Left hindlimb (tissue), 1 donor: Measurements from ENCODE around the gene PRKX.
"Not testable (repeated sequence)": the region's sequence is repeated elsewhere in the genome, so short reads cannot be mapped to it uniquely, and the experiment has no call there.

Source experiments
- DNase-seq: peaks from one replicate; pipeline ENCODE4 v3.0.0-alpha.2; 2018

PRKX gene

DNA sequence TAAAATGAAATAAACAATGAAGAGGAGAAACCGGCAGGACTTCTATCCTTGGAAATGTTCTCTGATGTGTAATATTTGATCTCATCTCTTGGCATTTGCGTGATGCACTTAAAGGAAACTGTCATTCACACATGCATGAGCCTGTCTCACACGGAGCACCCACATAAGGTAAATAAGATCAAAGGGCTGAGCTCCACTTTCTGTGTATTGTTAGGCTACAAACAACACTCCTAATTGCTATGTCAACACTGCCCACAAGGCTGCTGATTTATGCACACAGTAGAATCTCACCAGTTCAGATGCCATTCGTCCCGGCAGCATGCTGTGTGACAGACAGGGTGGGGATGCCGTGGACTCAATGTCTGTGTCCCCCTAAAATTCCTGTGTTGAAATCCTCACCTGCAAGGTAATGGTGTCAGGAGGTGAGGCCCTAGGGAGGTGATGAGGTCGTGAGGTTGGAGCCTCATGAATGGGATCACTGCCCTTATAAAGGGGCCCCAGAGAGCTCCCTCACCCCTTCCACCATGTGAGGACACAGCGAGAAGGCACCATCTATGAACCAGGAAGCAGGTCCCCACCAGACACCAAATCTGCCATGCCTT, 5.7 kb downstream of the PRKX start:
- not testable (repeated sequence) for DNase-seq

GRCh38 chrX:3706481-3706880, 7.0 kb downstream of the PRKX start:
- no peak for DNase-seq

DNA sequence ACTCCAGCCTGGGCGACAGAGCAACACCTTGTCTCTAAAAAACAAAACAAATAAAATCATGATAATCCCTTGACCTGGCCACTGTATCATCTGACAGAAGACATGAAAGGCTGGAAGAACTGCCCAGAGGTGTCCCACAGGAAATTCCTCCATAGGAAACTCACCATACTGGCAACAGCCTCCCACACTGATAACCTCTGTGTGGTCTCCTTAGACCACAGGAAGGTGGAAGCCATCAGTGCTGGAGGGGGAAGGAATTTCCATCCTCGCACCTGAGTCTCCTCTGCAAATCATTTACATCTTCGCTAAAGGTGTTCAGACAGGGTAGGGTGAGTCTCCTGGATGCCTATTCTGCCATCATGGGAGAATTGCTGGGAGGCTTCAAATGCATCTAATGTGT, 10.2 kb downstream of the PRKX start:
- not testable (repeated sequence) for DNase-seq

DNA sequence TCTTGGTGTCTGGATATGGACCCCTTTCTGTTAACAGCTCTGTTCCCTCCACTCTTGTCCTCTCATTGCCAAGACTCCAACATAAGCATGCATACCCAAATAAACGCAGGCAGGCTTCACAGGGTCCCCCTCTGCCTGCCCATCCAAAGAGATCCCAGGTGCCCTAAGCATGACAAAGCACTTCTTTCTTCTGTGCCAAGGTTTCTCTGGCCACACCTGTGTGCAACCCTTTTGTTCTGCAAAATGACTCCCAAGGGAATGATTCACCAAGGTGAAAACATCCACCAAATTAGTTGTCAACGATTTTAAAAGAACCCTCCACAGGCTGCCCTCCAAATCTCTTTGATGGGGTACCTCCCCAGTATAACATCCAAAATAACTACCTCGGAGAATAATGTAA, 11.4 kb downstream of the PRKX start:
- not testable (repeated sequence) for DNase-seq

GRCh38 chrX:3701445-3701928, 12.0 kb downstream of the PRKX start:
- not testable (repeated sequence) for DNase-seq

- no peak for DNase-seq
Measured at GRCh38 chrX:3699821-3700381, 13.5 kb downstream of the PRKX start.

DNA sequence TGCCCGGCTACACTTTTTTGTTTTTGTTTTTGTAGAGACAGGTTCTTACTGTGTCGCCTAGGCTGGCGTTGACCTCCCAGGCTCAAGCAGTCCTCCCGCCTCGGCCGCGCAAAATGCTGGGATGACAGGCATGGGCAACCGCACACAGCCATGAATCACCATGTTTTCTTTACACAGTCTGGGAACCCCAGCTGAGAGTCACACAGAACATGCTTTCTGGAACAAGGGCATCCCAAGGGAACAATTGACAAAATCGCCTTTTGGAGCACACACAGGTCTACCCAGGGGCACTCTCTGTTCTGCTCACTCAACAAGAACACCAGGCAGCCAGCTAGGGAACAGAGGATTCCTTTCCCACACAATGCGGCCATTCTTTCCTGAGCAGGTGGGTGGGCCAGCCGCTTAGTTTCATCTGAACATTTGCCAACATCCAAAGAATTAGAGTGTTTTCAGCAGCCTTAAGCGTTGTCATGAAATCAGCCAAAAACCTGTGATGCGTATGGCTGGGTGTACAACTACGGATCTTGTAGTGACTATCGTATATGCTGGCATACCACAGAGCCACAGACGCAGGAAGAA, 15.7 kb downstream of the PRKX start:
- peak; percentile 38 for DNase-seq

DNA sequence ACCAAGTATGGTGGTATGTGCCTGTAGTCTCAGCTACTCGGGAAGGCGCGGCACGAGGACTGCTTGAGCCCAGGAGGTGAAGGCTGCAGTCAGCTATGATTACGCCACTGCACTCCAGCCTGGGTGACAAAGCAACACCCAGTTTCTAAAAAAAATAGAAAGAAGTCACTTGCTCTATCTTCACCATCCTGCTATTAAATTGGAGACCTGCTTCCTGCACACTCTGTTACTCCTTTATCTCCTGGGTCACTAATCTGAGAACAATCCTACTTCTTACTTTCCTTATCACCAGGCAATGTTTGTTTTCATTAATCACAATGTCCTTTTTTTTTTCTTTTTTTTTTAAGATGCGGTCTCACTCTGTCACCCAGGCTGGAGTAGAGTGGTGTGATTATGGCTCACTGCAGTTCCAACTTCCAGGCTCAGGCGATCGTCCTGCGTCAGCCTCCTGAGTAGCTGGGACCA, 16.2 kb downstream of the PRKX start:
- no peak for DNase-seq

DNA sequence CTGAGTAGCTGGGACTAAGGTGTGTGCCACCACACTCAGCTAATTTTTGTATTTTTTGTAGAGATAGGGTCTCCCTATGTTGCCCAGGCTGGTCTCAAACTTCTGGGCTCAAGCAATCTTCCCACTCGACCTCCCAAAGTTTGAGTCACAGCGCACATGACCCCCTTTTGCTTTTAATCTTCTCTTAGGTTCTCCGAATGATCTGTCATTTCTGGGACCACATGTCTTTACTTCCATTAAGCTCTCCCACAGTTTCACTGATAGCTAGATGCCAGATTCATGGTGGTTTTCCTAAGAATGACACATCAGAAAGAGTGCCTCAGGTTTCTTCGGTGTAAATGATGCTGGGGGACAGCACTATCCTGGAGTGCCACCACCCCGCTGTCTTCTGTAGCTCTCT, 17.9 kb downstream of the PRKX start:
- DNase-seq = no peak

DNA sequence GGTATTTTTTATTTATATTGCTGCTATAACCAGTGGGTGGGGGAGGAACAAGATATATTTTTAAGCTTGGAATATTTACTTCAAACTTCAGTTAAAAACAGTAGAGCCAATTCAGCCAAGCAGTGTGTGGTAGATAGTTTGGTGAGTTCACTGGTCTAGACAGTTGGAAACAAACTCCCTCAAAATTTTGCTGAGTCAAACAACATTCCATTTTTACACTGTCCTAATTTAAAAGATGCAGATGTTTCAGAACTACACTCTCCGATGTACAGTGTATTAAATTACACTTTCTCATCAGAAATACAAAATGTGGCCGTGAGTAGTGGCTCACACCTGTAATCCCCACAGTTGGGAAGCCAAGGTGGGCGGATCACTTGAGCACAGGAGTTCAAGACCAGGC, 23.3 kb downstream of the PRKX start:
- DNase-seq = no peak

DNA sequence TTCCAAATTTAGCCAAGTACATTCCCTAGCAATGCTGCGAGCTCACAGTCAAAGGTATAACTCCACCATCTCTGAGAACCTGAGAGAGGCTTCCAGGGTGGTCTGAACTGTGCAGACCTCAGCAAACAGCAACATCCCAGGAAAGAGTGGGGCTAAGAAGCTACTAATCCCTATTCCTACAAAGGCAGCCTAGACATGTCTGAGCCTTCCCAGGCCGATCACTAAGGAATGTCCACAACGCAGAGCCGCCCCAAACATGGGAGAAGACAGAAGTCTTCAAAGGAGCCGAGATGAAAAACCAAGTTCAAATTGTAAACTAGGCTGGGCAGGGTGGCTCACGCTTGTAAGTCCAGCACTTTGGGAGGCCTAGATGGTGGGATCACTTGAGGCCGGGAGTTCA, 30.2 kb downstream of the PRKX start:
- not testable (repeated sequence) for DNase-seq

- DNase-seq = no peak
Measured at GRCh38 chrX:3680459-3680858, 33.0 kb downstream of the PRKX start.

GRCh38 chrX:3679669-3680068, 33.8 kb downstream of the PRKX start:
- DNase-seq = no peak

DNA sequence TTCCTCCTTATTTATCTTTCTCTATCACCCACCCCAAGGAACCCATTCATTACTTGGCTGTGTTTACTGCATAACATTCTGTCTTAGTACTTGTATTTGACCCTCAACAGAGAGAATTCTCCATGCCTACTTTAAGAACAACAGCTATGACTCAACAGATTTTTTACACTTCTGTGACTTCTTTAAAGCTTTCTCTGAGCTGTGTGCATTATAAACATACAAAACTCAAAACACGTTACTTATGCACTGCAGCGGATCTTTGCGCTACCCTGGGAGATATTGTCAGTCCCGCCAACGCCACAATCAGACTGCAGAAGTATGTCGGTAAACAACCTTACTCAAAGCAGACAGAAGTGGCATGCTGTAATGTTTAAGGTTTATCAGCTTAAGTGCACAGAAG, 35.1 kb downstream of the PRKX start:
- DNase-seq = no peak

DNA sequence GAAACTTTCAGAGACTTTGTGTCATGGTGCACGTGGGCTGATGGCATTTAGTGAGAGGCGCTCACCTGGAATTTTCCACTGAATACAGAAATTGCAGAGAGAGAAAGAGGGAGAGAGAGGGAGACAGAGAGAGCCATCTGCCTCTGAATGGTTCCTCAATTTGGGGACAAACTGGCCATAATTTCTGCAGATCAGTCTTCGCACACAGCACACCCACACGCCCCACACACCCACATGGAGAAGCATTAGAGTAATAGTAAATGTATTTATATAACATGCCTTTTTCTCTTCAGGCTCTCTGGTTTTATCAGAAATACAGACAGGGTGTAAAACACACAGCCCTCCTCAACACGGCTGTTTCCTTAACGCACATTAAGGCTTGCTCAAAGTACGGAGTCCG, 38.6 kb downstream of the PRKX start:
- DNase-seq = no peak

DNA sequence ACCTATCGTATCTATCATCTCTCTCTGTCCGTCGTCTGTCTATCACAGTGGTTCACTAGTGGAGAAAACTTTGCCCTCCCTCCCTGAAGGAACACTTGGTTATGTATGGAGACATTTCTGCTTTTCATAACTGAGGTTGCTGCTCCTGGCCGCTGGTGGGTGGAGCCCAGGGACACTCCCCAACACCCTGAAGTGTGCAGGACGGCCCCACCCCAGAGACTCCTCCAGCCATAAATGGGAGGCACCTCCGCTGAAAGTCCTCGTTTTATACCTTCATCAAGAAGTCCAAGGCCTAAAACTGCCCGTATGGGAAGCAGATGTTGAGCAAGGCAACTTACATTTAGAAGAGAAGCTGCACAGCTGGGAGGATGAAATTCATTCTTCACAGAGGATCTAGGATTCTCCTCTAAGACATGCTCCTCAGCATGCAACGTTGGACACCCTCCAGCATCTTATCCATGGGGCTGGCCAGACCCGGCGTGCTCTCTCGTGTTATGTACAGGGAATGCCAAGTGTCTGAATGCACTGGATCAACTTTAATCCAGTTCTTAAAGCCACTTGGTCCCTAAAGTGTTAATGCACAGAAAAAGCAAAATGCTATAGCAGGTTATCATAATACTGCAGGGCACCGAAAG, 43.5 kb downstream of the PRKX start:
- DNase-seq = no peak

DNA sequence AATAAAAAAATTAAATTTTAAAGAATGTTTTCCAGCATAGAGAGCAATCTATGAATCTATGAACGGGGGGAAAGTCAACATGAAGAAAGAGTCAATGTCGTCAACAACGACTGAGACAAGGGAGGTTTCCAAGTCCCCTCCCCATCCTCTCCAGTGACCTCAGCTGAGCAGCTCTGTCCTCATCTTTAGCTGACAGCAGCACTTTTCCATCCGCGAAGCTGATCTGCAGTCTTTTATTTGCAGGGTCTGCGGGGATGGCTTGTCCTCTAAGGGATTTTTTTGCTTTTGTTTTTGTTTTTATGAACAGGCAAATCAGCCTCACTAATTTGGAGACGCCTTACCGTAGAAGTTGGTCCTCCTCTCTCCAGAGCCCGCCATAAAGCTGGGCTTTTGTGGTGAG, 46.5 kb downstream of the PRKX start:
- DNase-seq = no peak

DNA sequence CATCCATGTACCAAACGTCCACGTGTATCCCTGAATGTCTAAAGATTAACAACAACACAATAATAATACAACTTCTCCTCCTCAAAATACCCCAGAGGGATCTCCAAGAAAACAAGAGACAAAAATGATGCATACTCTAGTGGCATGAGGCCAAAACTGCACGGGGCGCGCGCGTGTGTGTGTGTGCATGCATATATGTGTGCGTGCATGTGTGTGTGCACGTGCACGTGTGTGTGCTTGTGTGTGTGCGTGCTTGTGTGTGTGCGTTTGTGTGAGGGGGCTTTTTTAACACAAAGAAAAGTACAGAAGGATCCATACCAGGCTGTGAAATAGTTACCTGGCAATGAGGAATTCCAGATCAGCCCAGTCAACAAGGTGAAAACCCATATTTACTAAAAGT, 48.5 kb downstream of the PRKX start:
- no peak for DNase-seq

GRCh38 chrX:3663576-3664250, 49.7 kb downstream of the PRKX start:
- DNase-seq = not testable (repeated sequence)

DNA sequence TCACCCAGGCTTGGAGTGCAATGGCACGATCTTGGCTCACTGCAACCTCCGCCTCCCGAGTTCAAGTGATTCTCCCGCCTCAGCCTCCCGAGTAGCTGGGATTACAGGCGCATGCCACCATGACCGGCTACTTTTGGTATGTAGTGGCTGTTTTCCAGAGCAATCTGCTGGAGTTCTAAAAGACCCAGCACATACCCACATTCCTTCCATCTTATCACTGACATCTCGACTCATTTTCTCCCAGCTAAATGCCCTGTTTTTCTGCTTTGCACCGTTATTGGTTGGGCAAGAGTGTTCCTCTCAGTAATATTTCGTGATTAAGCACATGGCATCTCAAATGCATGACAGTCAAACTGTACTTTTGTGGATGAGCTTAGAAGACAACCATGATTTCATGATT, 53.7 kb downstream of the PRKX start:
- DNase-seq = no peak

- no peak for DNase-seq
Measured at GRCh38 chrX:3655181-3655580, 58.3 kb downstream of the PRKX start.

GRCh38 chrX:3653111-3653510, 60.3 kb downstream of the PRKX start:
- no peak for DNase-seq

DNA sequence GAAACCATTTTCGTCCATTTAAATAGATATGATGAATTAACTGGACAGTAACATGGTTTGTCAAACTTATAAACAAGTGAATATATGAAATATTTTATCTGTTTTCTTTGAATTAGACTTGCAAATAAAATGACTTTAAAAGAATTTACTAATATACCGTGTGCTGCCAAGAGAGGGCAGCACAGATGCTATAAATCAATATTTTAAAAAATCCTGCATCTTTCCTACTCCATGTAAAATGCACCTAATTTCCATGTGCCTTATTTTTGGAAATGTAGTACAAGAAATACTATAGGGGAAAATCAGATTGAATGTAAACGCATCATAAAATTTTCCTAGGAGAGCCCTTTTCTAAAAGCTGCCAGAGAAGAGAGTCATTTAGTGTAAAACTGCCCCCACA, 62.2 kb downstream of the PRKX start:
- DNase-seq = no peak

DNA sequence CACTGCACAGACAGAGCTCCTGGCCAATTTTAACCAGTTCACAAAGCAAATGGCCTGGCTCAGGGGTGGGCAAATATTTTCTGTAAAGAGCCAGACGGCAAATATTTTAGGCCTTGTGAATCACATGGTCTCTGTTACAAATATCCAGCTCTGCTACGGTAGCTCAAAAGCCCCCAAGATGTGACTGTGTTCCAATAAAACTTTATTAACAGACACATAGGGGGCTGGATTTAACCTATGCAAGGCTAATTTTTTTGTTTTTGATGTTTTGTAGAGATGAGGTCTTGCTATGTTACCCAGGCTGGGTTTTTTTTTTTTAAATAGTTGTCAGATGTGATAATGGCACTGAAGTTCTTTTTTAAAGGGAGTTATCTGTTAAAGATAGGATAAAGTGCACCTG, 65.4 kb downstream of the PRKX start:
- DNase-seq = no peak
